GM03348 (cell line): ENCODE results near the gene NDFIP2.
"Not testable (repeated sequence)": the region's sequence is repeated elsewhere in the genome, so short reads cannot be mapped to it uniquely, and the experiment has no call there.

Experiments
- DNase-seq: peaks from one replicate; pipeline ENCODE4 v3.0.0; 2012; ENCODE audit warnings: low spot score

The NDFIP2 gene

GRCh38 chr13:79533781-79534400 is 52.9 kb downstream of the NDFIP2 start:
- DNase-seq = peak; percentile 18

- no peak for DNase-seq
Observed at GRCh38 chr13:79534596-79534995, 53.6 kb downstream of the NDFIP2 start.

- DNase-seq = no peak
Observed at GRCh38 chr13:79538757-79539156, 57.8 kb downstream of the NDFIP2 start.

GRCh38 chr13:79540504-79540903 is 59.5 kb downstream of the NDFIP2 start:
- no peak for DNase-seq

- DNase-seq = peak; percentile 39
Observed at GRCh38 chr13:79541426-79542049, 60.6 kb downstream of the NDFIP2 start.

- no peak for DNase-seq
Observed at GRCh38 chr13:79543883-79544282, 62.9 kb downstream of the NDFIP2 start.

- DNase-seq = no peak
Observed at GRCh38 chr13:79547211-79548195, 66.5 kb downstream of the NDFIP2 start.

GRCh38 chr13:79548902-79549301 is 67.9 kb downstream of the NDFIP2 start:
- no peak for DNase-seq

- no peak for DNase-seq
Observed at GRCh38 chr13:79549355-79550106, 68.6 kb downstream of the NDFIP2 start.

- DNase-seq = no peak
Observed at GRCh38 chr13:79557666-79558065, 76.7 kb downstream of the NDFIP2 start.

GRCh38 chr13:79560954-79561353 is 80.0 kb downstream of the NDFIP2 start:
- no peak for DNase-seq

- DNase-seq = no peak
Observed at GRCh38 chr13:79562557-79562956, 81.6 kb downstream of the NDFIP2 start.

GRCh38 chr13:79566118-79566517 is 85.2 kb downstream of the NDFIP2 start:
- no peak for DNase-seq

GRCh38 chr13:79571147-79571546 is 90.2 kb downstream of the NDFIP2 start:
- DNase-seq = no peak

- DNase-seq = not testable (repeated sequence)
Observed at GRCh38 chr13:79573892-79574291, 92.9 kb downstream of the NDFIP2 start.

- peak; percentile 25 for DNase-seq
Observed at GRCh38 chr13:79581870-79582315, 100.9 kb downstream of the NDFIP2 start.

- no peak for DNase-seq
Observed at GRCh38 chr13:79582896-79583295, 101.9 kb downstream of the NDFIP2 start.

GRCh38 chr13:79585033-79585432 is 104.1 kb downstream of the NDFIP2 start:
- DNase-seq = no peak

GRCh38 chr13:79589603-79590393 is 108.8 kb downstream of the NDFIP2 start:
- DNase-seq = no peak

- no peak for DNase-seq
Observed at GRCh38 chr13:79590394-79590676, 109.4 kb downstream of the NDFIP2 start.

GRCh38 chr13:79591493-79591892 is 110.5 kb downstream of the NDFIP2 start:
- DNase-seq = no peak
